GM12878 (cell line): Measurements from ENCODE around the gene DDX5. TPM values are rescaled to one million over a fixed set of nuclear protein-coding genes. Genes with fewer than 3 reads are reported as not detected.
A peak's percentile ranks its signal among the peaks of the same experiment; 100 is the strongest.

Source experiments
- CREM ChIP-seq: IDR thresholded peaks from 2 replicates; pipeline ENCODE4 v1.6.1; 2014; ENCODE audit warnings: antibody characterized with exemption, low read depth
- EGR1 ChIP-seq, 2 experiments: IDR thresholded peaks; 1 replicate in 1 of 2; 2 replicates in 1 of 2; pipeline ENCODE4 v1.6.1; 2011 to 2012; ENCODE audit warnings: low read depth in 2 of 2, low read length in 2 of 2, borderline replicate concordance in 1 of 2, mild to moderate bottlenecking in 1 of 2, moderate library complexity in 1 of 2
- IKZF2 ChIP-seq, 2 experiments: fragments of 450-650 bp; IDR thresholded peaks; 2 replicates each; pipeline ENCODE4 v1.6.1; 2017; ENCODE audit warnings: mild to moderate bottlenecking in 2 of 2, moderate library complexity in 2 of 2
- NFYB ChIP-seq: IDR thresholded peaks from 2 replicates; pipeline ENCODE4 v1.6.1; 2011; ENCODE audit warnings: low read depth, mild to moderate bottlenecking, low read length, improper control_type of control experiment, moderate library complexity; ENCODE audit not compliant: insufficient read depth
- RAD21 ChIP-seq: IDR thresholded peaks from 2 replicates; pipeline ENCODE4 v1.6.1; 2011; ENCODE audit warnings: mild to moderate bottlenecking, low read depth, low read length, moderate library complexity; ENCODE audit not compliant: insufficient read depth
- TARDBP ChIP-seq: IDR thresholded peaks from 2 replicates; pipeline ENCODE4 v1.6.1; 2016; ENCODE audit warnings: borderline replicate concordance
- TBL1XR1 ChIP-seq: IDR thresholded peaks from 2 replicates; pipeline ENCODE4 v1.6.1; 2012; ENCODE audit warnings: low read depth, low read length, improper control_type of control experiment
- TCF12 ChIP-seq: IDR thresholded peaks from 2 replicates; pipeline ENCODE4 v1.6.1; 2011; ENCODE audit warnings: low read depth, mild to moderate bottlenecking, low read length
- TCF7 ChIP-seq: IDR thresholded peaks from 2 replicates; pipeline ENCODE4 v1.6.1; 2014; ENCODE audit warnings: antibody characterized with exemption, borderline replicate concordance
- YY1 ChIP-seq: IDR thresholded peaks from 2 replicates; pipeline ENCODE4 v1.6.1; 2011; ENCODE audit warnings: low read depth, mild to moderate bottlenecking, low read length
- polyA plus RNA-seq, 11 experiments: library from polyadenylated mRNA; depleted of rRNA in 4 of 11; unstranded in 6 of 11; stranded (reverse) in 5 of 11; fragments of >200 nt; fragmentation: Nextera tagmentation in 4 of 11; fragmentation: Illumina TruSeq in 1 of 11; extraction: Ambion mirVana in 4 of 11; extraction: Trizol in 1 of 11; gene quantifications; 1 replicate in 1 of 11; 2 replicates in 10 of 11; pipeline versions ENCODE4 v1.2.1 to v1.2.3, GENCODE V29; 2011 to 2016; ENCODE audit warnings: inconsistent platforms in 2 of 11, missing spikeins in 2 of 11, low read depth in 1 of 11
- total RNA-seq, 4 experiments: library from RNA; depleted of rRNA in 3 of 4; stranded (reverse); fragments of >200 nt in 3 of 4; fragmentation: Illumina TruSeq in 1 of 4; extraction: Trizol in 1 of 4; gene quantifications; 2 replicates each; pipeline versions ENCODE4 v1.2.1 to v1.2.3, GENCODE V29; 2013 to 2021
- TF ChIP-seq, protein P1 (sequence below): IDR thresholded peaks from 2 replicates; pipeline ENCODE4 v1.6.1; 2011; ENCODE audit warnings: borderline replicate concordance, low read depth, mild to moderate bottlenecking, moderate library complexity, low read length; ENCODE audit not compliant: insufficient read depth, poor library complexity, severe bottlenecking
- TF ChIP-seq, protein P2 (sequence below): fragments of 450-650 bp; IDR thresholded peaks from 2 replicates; pipeline ENCODE4 v1.6.1; 2014; ENCODE audit warnings: mild to moderate bottlenecking
- TF ChIP-seq, protein P3 (sequence below): fragments of 450-650 bp; IDR thresholded peaks from 2 replicates; pipeline ENCODE4 v1.6.1; 2016; ENCODE audit warnings: mild to moderate bottlenecking
- TF ChIP-seq, protein P4 (sequence below): IDR thresholded peaks from 2 replicates; pipeline ENCODE4 v1.6.1; 2012; ENCODE audit warnings: low read length, inconsistent platforms
- TF ChIP-seq, protein P5 (sequence below): IDR thresholded peaks from 2 replicates; pipeline ENCODE4 v1.6.1; 2012; ENCODE audit warnings: low read depth, low read length, improper control_type of control experiment
- TF ChIP-seq, protein P6 (sequence below): fragments of 450-650 bp; formaldehyde crosslinking; IDR thresholded peaks from 2 replicates; pipeline ENCODE4 v1.4.0; 2020; ENCODE audit warnings: mild to moderate bottlenecking, moderate library complexity
- TF ChIP-seq, protein P7 (sequence below): fragments of 150-350 bp; IDR thresholded peaks from 2 replicates; pipeline ENCODE4 v1.6.1; 2016; ENCODE audit warnings: low read depth, low read length

DDX5 gene
- total and polyA plus RNA-seq, 10 of the 15 experiments (the other 5 are each of a cell fraction or from before 2014, with no cell fraction given) = 257 to 1,423 (median 719) TPM

DNA sequence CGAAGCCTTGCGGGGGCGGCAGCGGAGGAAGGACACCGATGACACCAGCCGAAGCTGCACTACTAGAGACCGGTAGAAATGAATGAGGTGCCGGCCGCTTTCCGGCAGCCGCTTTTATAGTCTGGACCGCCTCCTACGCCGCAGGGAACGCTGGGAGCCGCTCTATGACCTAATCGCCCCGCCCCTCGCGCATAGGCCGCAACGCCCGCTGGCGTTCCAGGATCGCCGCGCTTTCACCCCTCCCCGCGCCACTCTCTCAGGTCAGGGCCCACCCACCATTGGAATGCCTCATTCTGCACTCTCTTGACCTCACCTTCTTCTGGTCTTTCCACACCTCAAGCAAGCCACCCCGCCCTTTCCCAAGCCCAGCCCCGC lies at the start of gene DDX5 (continued):
- TF ChIP-seq TARDBP (no peak; the same call in 1 of the 2 replicates), CREM (peak; percentile 46; the same call in 1 of the 2 replicates), NFYB (no peak), TCF7 (no peak), YY1 (peak; percentile 86), IKZF2 (IDR thresholded peaks at IDR 0.05) (no peak), EGR1 (IDR thresholded peaks at IDR 0.05; ENCODE audit: borderline replicate concordance in 1 of 2, low read depth in 2 of 2, low read length in 2 of 2) (peak; percentile 61 to 99), TBL1XR1 (no peak), TCF12 (peak; percentile 89; the same call in 1 of the 2 replicates), RAD21 (no peak)
- TF ChIP-seq, protein P1, sequence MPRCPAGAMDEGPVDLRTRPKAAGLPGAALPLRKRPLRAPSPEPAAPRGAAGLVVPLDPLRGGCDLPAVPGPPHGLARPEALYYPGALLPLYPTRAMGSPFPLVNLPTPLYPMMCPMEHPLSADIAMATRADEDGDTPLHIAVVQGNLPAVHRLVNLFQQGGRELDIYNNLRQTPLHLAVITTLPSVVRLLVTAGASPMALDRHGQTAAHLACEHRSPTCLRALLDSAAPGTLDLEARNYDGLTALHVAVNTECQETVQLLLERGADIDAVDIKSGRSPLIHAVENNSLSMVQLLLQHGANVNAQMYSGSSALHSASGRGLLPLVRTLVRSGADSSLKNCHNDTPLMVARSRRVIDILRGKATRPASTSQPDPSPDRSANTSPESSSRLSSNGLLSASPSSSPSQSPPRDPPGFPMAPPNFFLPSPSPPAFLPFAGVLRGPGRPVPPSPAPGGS = no peak
- TF ChIP-seq, protein P2, sequence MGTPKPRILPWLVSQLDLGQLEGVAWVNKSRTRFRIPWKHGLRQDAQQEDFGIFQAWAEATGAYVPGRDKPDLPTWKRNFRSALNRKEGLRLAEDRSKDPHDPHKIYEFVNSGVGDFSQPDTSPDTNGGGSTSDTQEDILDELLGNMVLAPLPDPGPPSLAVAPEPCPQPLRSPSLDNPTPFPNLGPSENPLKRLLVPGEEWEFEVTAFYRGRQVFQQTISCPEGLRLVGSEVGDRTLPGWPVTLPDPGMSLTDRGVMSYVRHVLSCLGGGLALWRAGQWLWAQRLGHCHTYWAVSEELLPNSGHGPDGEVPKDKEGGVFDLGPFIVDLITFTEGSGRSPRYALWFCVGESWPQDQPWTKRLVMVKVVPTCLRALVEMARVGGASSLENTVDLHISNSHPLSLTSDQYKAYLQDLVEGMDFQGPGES = no peak
- TF ChIP-seq, protein P3, sequence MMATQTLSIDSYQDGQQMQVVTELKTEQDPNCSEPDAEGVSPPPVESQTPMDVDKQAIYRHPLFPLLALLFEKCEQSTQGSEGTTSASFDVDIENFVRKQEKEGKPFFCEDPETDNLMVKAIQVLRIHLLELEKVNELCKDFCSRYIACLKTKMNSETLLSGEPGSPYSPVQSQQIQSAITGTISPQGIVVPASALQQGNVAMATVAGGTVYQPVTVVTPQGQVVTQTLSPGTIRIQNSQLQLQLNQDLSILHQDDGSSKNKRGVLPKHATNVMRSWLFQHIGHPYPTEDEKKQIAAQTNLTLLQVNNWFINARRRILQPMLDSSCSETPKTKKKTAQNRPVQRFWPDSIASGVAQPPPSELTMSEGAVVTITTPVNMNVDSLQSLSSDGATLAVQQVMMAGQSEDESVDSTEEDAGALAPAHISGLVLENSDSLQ = no peak
- TF ChIP-seq, protein P4, sequence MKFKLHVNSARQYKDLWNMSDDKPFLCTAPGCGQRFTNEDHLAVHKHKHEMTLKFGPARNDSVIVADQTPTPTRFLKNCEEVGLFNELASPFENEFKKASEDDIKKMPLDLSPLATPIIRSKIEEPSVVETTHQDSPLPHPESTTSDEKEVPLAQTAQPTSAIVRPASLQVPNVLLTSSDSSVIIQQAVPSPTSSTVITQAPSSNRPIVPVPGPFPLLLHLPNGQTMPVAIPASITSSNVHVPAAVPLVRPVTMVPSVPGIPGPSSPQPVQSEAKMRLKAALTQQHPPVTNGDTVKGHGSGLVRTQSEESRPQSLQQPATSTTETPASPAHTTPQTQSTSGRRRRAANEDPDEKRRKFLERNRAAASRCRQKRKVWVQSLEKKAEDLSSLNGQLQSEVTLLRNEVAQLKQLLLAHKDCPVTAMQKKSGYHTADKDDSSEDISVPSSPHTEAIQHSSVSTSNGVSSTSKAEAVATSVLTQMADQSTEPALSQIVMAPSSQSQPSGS = peak; percentile 53
- TF ChIP-seq, protein P5, sequence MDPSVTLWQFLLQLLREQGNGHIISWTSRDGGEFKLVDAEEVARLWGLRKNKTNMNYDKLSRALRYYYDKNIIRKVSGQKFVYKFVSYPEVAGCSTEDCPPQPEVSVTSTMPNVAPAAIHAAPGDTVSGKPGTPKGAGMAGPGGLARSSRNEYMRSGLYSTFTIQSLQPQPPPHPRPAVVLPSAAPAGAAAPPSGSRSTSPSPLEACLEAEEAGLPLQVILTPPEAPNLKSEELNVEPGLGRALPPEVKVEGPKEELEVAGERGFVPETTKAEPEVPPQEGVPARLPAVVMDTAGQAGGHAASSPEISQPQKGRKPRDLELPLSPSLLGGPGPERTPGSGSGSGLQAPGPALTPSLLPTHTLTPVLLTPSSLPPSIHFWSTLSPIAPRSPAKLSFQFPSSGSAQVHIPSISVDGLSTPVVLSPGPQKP = no peak
- TF ChIP-seq, protein P6, sequence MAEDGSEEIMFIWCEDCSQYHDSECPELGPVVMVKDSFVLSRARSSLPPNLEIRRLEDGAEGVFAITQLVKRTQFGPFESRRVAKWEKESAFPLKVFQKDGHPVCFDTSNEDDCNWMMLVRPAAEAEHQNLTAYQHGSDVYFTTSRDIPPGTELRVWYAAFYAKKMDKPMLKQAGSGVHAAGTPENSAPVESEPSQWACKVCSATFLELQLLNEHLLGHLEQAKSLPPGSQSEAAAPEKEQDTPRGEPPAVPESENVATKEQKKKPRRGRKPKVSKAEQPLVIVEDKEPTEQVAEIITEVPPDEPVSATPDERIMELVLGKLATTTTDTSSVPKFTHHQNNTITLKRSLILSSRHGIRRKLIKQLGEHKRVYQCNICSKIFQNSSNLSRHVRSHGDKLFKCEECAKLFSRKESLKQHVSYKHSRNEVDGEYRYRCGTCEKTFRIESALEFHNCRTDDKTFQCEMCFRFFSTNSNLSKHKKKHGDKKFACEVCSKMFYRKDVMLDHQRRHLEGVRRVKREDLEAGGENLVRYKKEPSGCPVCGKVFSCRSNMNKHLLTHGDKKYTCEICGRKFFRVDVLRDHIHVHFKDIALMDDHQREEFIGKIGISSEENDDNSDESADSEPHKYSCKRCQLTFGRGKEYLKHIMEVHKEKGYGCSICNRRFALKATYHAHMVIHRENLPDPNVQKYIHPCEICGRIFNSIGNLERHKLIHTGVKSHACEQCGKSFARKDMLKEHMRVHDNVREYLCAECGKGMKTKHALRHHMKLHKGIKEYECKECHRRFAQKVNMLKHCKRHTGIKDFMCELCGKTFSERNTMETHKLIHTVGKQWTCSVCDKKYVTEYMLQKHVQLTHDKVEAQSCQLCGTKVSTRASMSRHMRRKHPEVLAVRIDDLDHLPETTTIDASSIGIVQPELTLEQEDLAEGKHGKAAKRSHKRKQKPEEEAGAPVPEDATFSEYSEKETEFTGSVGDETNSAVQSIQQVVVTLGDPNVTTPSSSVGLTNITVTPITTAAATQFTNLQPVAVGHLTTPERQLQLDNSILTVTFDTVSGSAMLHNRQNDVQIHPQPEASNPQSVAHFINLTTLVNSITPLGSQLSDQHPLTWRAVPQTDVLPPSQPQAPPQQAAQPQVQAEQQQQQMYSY = no peak
- TF ChIP-seq, protein P7, sequence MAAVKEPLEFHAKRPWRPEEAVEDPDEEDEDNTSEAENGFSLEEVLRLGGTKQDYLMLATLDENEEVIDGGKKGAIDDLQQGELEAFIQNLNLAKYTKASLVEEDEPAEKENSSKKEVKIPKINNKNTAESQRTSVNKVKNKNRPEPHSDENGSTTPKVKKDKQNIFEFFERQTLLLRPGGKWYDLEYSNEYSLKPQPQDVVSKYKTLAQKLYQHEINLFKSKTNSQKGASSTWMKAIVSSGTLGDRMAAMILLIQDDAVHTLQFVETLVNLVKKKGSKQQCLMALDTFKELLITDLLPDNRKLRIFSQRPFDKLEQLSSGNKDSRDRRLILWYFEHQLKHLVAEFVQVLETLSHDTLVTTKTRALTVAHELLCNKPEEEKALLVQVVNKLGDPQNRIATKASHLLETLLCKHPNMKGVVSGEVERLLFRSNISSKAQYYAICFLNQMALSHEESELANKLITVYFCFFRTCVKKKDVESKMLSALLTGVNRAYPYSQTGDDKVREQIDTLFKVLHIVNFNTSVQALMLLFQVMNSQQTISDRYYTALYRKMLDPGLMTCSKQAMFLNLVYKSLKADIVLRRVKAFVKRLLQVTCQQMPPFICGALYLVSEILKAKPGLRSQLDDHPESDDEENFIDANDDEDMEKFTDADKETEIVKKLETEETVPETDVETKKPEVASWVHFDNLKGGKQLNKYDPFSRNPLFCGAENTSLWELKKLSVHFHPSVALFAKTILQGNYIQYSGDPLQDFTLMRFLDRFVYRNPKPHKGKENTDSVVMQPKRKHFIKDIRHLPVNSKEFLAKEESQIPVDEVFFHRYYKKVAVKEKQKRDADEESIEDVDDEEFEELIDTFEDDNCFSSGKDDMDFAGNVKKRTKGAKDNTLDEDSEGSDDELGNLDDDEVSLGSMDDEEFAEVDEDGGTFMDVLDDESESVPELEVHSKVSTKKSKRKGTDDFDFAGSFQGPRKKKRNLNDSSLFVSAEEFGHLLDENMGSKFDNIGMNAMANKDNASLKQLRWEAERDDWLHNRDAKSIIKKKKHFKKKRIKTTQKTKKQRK = no peak
